Mucosa of descending colon (tissue), 3 donors: ENCODE measurements around the gene KCTD11. TPM values are rescaled to one million over a fixed set of nuclear protein-coding genes. Genes with fewer than 3 reads are reported as not detected.

Source experiments
- ATAC-seq: fragments of 200-7000 bp; cut with Tn5 transposase; one replicate; pipeline ENCODE4 v1.9.1; 2020; ENCODE audit warnings: mild to moderate bottlenecking, moderate library complexity
- DNase-seq, 3 donors: peaks; one replicate each; pipeline ENCODE4 v3.0.0-alpha.2; 2020
- H3K36me3 ChIP-seq: fragments of 200-600 bp; one replicate; pipeline ENCODE4 v1.8.0; 2021; ENCODE audit warnings: low read depth, mild to moderate bottlenecking
- H3K4me1 ChIP-seq: fragments of 200-600 bp; one replicate; pipeline ENCODE4 v1.8.0; 2021; ENCODE audit warnings: low read depth, mild to moderate bottlenecking
- H3K4me3 ChIP-seq: fragments of 200-600 bp; one replicate; pipeline ENCODE4 v1.8.0; 2021; ENCODE audit warnings: mild to moderate bottlenecking
- H3K9me3 ChIP-seq: fragments of 200-600 bp; one replicate; pipeline ENCODE4 v1.8.0; 2021; ENCODE audit warnings: mild to moderate bottlenecking
- intact Hi-C, 2 donors: fragments of 100-400 bp; cut with DNase I in 1 of 2; cut with micrococcal nuclease in 1 of 2; formaldehyde crosslinking; loops; one replicate each; pipeline versions ENCODE4 v1.11.0 to v1.11.1; 2022; cut with DNase I, micrococcal nuclease
- long read RNA-seq, 2 donors: library from polyadenylated mRNA; unstranded; transcript quantifications; one replicate each; pipeline ENCODE4 v2.0.0, GENCODE V29; 2019 to 2021
- total RNA-seq, 3 donors: library from RNA; stranded (reverse); fragmentation: NEBNext Ultra II Directional in 2 of 3; extraction: Animal tissue kit (Norgen Biotek cat#: 25700) in 2 of 3; gene quantifications; one replicate each; pipeline versions ENCODE4 v1.2.1 to v1.2.4, GENCODE V29; 2021 to 2023
- TF ChIP-seq, protein P1 (sequence below): fragments of 200-600 bp; IDR thresholded peaks from one replicate; pipeline ENCODE4 v1.8.0; 2022; ENCODE audit warnings: antibody characterized with exemption, mild to moderate bottlenecking
- donor health status: DM: no; HTN: no; CAD: no; lungs with moderate emphysema.
- donor health status: DM: no; HTN: no; CAD: no.
- donor health status: DM: no; HTN: yes; CAD: no.

Gene KCTD11
- 10 to 100 TPM in 1 of 3 donors, 1 to 10 TPM in 2; 8.2 to 10.3 (median 8.5) TPM for total RNA-seq
- long read RNA-seq, donor 1, transcript KCTD11-201 (1 exons, 2,783 nt), result major isoform, 15 of 17 reads
- long read RNA-seq, donor 1, partial matches to known transcripts, result 0 of 17 reads
- long read RNA-seq, donor 1, other reads (novel, unspliced or antisense), result 0 of 17 reads
- long read RNA-seq, donor 2, transcript KCTD11-201 (1 exons, 2,783 nt), result major isoform, 5 of 7 reads
- long read RNA-seq, donor 2, partial matches to known transcripts, result 0 of 7 reads
- long read RNA-seq, donor 2, other reads (novel, unspliced or antisense), result 0 of 7 reads

DNA sequence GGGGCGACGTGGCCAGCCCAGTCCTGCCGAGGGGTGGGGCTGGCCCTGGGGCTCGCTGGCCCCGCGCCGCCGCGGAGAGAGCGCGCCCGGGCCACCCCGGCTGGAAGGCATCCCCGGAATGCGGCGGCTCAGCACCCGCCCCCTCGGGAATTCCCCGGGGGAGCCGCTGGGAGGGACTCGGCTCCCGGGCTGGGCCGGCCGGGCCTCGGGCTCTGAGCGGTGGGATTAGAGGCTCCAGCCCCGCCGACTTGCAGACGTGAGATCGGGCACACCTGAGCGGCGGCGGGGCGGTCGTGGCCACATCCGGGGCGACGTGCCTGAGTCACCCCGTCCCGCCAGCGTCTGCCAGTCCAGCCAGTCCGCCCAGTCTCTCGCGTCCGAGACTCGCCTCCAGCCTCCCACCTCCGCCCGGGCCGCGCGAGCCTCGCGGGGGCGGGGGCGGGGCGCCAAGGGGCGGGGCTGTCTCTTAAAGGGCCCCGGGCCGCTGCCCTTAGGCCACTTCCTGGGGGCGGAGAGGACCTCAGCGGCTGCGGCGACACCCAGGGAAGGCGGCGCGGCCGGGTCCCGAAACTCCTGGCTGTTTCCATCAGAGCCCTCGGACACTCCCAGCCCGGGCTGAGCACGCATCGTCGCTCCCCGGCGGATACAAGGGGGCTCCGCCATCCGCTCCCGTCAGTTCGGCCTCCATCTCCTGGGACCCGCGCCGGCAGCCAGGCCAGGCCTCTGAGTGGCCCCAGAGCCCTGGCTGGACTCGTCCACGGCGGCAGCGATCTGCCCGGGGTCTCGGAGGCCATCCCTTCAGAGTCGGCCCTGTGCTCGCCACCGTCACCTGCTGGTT lies at the start of gene KCTD11:
KCTD11 (plus strand) TSS at position 498 of the 838 bp plus-strand sequence.
- Histone ChIP-seq H3K9me3 (no peaks in the 10 kb centered on the region), H3K36me3 (peaks cover 2% of the 10 kb centered on the region), H3K4me3 (peak within 1 kb of the TSS; percentile 56), H3K4me1 (peaks cover 28% of the 10 kb centered on the region)
- intact Hi-C loops, result no loop called here
- ATAC-seq, result peak; percentile 85
- peak; percentile 95 to 96 (median 96) for DNase-seq
- TF ChIP-seq, protein P1, sequence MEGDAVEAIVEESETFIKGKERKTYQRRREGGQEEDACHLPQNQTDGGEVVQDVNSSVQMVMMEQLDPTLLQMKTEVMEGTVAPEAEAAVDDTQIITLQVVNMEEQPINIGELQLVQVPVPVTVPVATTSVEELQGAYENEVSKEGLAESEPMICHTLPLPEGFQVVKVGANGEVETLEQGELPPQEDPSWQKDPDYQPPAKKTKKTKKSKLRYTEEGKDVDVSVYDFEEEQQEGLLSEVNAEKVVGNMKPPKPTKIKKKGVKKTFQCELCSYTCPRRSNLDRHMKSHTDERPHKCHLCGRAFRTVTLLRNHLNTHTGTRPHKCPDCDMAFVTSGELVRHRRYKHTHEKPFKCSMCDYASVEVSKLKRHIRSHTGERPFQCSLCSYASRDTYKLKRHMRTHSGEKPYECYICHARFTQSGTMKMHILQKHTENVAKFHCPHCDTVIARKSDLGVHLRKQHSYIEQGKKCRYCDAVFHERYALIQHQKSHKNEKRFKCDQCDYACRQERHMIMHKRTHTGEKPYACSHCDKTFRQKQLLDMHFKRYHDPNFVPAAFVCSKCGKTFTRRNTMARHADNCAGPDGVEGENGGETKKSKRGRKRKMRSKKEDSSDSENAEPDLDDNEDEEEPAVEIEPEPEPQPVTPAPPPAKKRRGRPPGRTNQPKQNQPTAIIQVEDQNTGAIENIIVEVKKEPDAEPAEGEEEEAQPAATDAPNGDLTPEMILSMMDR, result no peak

DNA sequence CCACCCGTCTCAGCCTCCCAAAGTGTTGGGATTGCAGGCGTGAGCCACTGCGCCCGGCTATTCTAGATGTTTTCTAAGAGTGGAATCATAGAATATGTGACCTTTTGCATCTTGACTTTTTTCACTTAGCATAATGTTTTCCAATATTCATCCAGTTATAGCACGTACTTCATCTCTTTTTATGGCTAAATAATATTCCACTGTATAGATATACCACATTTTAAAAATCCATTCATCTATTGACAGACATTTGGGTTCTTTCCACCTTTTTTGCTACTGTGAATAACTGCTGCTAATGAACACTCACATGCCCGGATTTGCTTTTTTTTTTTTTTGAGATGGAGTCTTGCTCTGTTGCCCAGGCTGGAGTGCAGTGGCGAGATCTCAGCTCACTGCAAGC lies 47.8 kb upstream of the KCTD11 start:
- intact Hi-C loops, result no loop called here
- TF ChIP-seq, protein P1, result no peak
- DNase-seq (no peak), ATAC-seq (no peak)
- no peak overlapping the region for H3K4me3 ChIP-seq
- H3K36me3 ChIP-seq, result peaks cover 6% of the 10 kb centered on the region
- peaks cover 3% of the 10 kb centered on the region for H3K4me1 ChIP-seq
- no peaks in the 10 kb centered on the region for H3K9me3 ChIP-seq

DNA sequence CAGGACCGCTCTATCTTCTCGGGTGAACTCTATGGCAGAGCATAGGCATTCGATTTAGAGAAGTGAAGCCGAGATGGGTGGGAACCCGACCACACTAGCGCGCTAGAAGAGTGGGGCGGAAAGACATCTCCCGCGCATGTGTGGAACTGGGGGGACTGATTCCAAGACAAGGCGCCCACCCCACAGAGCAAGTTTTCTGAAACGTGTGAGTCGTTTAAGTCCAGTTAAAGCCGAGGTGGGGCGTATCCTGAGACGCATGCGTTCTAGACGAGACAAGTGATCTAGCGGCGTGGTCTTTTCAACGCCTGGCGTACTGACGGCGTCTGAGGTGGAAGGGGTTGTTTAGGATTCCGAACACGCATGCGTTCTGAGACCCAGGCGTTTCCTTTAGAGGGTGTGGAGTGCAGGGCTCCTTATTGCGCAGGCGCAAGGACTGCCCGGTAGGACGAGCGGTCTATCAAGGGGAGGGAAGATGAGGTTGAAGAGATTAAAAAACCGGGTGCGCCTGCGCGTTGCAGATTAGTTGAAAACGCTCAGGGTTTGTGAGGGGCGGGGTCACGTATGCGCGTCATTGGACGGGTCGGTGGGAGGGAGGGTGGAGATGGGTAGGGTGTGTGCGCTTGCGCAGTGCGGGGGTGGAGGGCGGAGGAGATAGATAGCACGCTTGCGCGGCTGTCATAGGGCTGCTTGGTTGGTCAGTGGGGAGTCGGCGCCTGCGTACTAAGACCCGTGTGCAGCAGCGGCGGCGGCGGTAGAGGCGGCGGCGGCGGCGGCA lies 44.9 kb upstream of the KCTD11 start, which contains the start of gene EIF5A:
EIF5A (plus strand) TSS at position 718 of the 775 bp plus-strand sequence. CDS start 2,008 bp downstream, outside the sequence.
- DNase-seq (peak; percentile 99 to 100 (median 100)), ATAC-seq (peak; percentile 88)
- Histone ChIP-seq H3K4me3 (peak within 1 kb of the TSS; percentile 86), H3K36me3 (peaks cover 11% of the 10 kb centered on the region), H3K9me3 (no peaks in the 10 kb centered on the region), H3K4me1 (peaks cover 17% of the 10 kb centered on the region)
- TF ChIP-seq, protein P1, result no peak
- intact Hi-C loops, result no loop called here

DNA sequence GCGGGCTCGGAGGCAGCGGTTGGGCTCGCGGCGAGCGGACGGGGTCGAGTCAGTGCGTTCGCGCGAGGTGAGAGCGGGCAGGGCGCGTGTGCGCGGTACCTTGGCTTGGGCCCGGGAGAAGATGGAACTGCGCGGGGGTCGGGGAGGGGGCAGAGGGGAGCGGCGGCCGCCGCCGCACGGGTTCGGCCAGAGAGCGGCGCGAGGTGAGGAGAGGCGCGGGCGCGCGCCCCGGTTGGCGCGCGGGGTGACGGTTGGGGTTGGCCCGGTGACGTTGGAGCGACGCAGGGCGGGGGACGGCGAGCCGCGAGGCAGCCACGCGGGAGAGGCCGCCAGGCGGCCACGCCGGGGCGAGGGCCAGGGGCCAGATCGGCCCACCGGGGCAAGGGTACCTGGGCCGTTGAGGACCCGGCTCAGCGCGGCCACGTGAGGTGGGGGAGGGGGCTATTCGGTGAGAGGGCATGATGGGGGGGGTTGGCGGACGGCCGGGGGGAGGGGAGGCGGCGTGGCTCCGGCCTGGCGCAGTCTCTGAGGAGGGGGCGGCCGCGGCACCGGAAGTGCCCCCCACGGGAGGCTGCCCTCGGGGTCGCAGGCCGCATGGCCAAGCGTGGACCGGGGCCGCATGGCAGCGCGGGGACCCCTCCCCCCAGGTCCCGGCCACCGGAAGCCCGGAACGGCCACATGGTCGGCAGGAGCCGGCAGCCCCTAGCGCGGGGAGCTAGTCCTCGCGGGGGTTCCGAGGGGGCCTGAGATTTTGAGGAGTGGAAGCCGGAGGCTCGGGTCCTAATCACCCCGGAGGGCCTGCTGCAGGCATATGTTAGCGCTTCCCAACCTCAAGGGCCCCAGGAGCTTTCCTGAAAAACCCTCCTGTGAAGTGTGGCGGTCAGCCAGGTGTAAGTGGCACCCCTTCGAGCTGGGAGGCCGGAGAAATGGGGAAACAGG lies 44.0 kb upstream of the KCTD11 start:
- Histone ChIP-seq H3K9me3 (no peaks in the 10 kb centered on the region), H3K36me3 (peaks cover 14% of the 10 kb centered on the region), H3K4me1 (peaks cover 18% of the 10 kb centered on the region), H3K4me3 (peak overlapping the region; percentile 86)
- intact Hi-C loops, result no loop called here
- peak; percentile 54 for ATAC-seq
- TF ChIP-seq, protein P1, result no peak
- peak; percentile 67 to 84 (median 81) for DNase-seq
